Muscle of arm (tissue), 14 donors: Measurements from ENCODE around the gene IL1RN. TPM values are rescaled to one million over a fixed set of nuclear protein-coding genes. Genes with fewer than 3 reads are reported as not detected.
"Not testable (repeated sequence)": the region's sequence is repeated elsewhere in the genome, so short reads cannot be mapped to it uniquely, and the experiment has no call there.

Experiments used
- DNase-seq: peaks from one replicate; pipeline ENCODE4 v3.0.0-alpha.2; 2013
- long read RNA-seq, 11 donors: transcript quantifications; one replicate each; lab custom pipeline, GENCODE V29; 2026
- polyA plus RNA-seq, 12 donors: library from polyadenylated mRNA; unstranded; fragments of 120-200 nt; gene quantifications; one replicate each; pipeline ENCODE4 v1.2.1, GENCODE V29; 2013; ENCODE audit not compliant: insufficient read length in 12 of 12

Gene IL1RN, protein sequence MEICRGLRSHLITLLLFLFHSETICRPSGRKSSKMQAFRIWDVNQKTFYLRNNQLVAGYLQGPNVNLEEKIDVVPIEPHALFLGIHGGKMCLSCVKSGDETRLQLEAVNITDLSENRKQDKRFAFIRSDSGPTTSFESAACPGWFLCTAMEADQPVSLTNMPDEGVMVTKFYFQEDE
- 10 to 100 TPM in 1 of 12 donors, 1 to 10 TPM in 4, under 1 TPM in 5, not detected in 2; 0.33 to 12.9 (median 1.5) TPM for polyA plus RNA-seq
- long read RNA-seq, donor 1 = 0 reads
- long read RNA-seq, donor 2 = 0 reads
- long read RNA-seq, donor 3 = 0 reads
- long read RNA-seq, donor 4 = 0 reads
- long read RNA-seq, donor 5 = 0 reads
- long read RNA-seq, donor 6, partial matches to known transcripts = 0 of 1 reads
- long read RNA-seq, donor 6, other reads (novel, unspliced or antisense) = 0 of 1 reads
- long read RNA-seq, donor 7, partial matches to known transcripts = 0 of 2 reads
- long read RNA-seq, donor 7, other reads (novel, unspliced or antisense) = 0 of 2 reads
- long read RNA-seq, donor 8 = 0 reads
- long read RNA-seq, donor 9 = 0 reads
- long read RNA-seq, donor 10 = 0 reads
- long read RNA-seq, donor 11 = 0 reads

DNA sequence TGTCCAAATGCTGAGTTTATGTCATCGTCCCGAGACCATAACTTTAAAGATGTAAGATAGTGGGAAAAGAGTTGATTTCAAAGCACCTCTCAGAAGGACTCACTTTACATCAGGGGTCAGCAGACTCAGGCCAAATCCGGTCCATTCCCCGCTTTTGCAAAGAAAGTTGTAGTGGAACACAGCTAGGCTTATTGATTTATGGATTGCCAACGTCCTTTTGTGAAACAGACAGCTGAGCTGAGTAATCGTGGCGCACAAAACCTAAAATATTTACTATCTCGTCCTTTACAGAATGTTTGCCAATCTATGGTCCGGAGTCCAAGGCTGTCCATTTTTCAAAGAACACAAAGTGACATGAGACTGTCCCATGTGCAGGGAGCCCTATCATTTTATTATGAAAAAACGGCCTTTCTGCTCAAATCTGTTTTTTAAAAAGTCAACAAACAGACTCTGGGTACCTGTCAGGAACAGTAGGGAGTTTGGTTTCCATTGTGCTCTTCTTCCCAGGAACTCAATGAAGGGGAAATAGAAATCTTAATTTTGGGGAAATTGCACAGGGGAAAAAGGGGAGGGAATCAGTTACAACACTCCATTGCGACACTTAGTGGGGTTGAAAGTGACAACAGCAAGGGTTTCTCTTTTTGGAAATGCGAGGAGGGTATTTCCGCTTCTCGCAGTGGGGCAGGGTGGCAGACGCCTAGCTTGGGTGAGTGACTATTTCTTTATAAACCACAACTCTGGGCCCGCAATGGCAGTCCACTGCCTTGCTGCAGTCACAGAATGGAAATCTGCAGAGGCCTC lies at the start of gene IL1RN:
Gene IL1RN (plus strand): TSS at position 754 of the 801 bp plus-strand sequence. CDS start 27 bp downstream, at position 781.
- no peak for DNase-seq

DNA sequence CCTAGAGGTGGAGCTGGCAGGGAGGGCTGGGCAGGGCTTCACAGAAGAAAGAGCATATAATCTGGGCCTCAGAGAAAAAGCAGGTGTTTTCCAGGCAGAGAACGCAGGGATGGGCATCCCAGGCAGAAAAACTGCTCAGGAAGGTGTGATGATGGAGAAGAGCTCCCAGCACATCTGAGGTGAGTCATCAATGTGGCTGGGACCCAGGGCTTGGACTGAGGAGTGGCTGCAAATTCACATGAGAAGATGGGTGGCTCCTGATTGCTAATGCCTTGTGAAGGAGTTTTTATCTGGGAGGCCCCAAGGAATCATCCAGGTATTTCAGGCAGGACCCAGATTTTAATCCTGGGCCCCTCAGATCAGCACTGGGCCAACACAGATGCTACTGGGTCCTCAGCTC lies 49.5 kb upstream of the IL1RN start:
- no peak for DNase-seq

DNA sequence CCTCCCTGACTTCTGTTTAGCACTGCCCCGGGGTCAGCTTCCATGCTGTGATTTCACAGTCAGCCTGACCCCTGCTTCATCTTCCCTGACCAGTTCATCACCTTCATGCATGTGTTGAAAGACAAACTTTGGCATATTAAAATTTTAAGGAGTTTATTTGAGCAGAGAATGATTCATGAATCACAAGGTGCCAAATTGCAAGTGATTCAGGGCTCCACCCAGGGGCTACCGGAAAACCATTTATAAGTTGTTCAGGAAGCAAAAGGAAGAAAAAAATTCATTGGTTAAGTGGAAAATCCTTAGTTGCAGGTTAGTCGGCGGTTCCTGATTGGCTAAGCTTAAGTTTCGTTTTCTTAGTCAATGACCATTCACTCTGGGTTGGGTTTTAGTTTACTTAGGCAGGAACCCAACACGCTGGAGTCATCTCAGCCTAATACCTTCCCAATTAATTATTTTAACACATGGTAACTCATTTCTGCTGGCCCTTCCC lies 49.0 kb upstream of the IL1RN start:
- DNase-seq = no peak

DNA sequence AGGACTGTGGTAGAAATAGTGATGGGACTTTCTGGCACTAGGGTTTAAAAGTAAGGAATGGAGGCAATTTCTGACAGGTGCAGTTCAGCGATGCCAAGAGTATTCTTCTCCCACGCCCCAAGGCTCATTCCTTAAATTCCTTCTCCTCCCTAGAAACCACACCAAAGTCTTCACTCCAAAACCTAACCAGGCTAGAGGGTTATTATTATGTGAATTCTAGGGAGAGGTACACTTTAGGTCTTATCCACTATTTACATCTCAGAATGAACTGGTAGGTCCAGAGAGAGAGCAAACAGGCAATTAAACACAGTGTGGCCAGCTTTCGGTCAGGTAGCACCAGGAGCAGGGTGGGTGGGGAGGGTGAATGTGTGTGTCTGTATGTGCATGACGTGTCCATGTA lies 48.3 kb upstream of the IL1RN start:
- no peak for DNase-seq

DNA sequence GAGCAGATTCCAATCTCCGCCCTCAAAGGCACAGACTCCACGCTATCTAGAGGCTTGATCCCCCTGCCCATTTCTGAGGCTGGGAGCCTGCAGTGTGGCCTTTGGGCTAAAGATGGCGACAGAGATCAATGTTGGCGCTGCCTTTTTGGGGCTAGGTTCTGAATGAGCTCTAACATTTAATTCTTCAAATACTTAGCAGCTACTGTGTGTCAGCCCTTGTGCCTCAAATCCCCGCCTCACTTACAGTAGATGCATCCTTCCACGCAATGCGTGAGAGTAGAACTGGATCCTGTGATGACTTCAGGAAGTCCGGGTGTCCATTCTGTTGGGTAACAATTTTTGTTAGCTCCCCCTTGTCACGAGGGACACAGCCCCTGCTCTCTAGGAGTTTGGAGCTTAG lies 47.3 kb upstream of the IL1RN start:
- no peak for DNase-seq

DNA sequence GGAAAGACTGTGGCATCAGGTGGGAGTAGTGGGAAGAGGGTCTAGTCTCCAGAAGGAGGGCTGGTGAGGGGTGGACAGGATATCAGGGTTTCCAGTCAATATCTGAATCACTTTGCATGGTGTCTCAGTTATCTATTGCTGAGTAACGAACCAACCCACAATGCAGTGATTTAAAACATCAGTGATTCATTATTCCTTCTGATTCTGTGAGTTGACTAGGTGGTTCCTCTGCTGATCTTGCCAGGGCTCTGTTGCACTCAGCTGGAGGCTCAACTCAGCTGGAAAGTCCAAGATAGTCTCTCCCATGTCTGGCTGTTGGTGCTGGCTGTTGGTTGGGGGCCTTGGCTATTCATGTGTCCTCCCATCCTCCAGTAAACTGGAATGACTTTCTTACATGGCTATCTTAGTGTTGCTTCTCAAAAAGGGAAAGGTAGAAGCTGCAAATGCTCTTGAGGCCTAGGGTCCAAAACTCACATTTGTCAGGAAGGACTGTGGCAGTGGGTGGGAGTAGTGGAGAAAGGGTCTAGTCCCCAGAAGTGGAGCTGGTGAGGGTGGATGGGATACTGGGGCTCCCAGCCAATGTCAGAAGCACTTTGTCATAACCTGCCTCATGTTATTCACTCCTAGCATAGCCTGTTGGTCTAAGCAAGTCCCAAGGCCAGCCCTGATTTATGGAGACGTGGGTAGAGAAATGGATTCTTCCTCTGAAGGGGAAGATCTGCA lies 45.7 kb upstream of the IL1RN start:
- DNase-seq = no peak

DNA sequence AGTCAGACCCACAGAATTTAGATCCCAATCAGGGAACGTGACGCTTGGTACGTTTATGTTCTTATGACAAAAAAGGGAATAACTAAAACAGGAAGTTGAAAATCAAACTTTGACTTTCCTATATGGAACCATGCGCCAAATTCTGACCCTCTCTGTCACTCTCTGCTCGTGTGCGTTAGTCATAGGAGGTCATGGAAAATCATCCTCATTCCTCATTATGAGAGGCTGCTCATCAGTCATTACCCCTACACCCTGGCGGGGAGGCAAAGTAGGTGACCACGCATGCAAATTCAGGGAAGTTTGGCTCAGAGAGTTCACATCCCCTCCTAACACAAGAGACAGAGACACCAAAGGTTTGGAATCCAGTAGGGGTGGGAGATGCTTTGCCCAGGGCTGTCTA lies 44.1 kb upstream of the IL1RN start:
- DNase-seq = no peak

DNA sequence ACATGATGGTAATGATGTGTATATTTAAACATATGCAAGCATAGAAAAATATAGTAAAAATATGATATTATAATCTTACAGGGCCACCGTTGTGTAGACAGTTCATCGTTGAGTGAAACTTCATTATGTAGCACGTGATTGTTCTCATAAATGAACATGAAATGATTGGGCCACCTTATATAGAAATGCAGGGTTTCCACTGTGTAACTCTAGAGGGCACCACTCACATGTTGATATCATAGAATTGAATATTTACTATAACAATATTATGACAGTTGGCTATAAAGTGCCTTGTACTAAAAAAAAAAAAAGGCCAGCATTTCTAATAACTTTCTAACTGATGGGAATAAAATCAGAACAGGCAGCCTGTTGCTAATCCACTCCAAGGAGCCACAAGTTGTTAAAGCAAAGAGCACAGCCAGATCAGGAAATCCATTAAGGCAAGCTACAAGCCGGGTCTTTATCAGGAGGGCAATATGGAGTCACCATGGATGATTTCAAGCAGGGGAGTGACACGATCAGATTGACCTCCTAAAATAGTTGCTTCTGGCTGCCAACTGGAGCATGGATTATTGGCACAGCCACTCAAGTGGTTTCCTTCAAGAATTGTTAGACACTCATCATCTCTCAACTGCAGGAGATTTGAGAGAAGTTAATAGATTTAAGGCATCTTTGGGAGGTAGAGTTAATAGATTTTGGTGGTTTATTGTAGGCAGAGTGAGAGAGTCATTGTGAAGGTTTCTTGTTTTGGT lies 43.0 kb upstream of the IL1RN start:
- no peak for DNase-seq

DNA sequence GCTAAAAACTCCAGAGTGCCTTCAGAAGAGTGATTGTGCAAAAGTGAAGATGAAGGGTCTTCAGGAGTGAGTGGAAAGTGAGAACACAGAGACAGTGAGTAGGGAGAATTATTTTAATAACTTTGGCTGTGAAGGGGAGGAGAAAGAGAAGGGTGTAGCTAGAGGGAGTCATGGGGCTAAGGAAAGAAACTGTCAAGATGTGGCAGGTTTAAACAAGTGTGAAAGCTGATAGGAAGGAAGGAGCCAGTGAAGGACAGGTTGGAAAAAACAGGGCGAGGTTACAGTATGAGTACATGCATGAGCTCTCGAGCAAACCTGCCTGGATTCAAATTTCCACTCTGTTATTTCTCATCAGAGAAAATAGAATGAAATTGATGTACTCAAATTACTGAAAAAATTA lies 41.9 kb upstream of the IL1RN start:
- no peak for DNase-seq

DNA sequence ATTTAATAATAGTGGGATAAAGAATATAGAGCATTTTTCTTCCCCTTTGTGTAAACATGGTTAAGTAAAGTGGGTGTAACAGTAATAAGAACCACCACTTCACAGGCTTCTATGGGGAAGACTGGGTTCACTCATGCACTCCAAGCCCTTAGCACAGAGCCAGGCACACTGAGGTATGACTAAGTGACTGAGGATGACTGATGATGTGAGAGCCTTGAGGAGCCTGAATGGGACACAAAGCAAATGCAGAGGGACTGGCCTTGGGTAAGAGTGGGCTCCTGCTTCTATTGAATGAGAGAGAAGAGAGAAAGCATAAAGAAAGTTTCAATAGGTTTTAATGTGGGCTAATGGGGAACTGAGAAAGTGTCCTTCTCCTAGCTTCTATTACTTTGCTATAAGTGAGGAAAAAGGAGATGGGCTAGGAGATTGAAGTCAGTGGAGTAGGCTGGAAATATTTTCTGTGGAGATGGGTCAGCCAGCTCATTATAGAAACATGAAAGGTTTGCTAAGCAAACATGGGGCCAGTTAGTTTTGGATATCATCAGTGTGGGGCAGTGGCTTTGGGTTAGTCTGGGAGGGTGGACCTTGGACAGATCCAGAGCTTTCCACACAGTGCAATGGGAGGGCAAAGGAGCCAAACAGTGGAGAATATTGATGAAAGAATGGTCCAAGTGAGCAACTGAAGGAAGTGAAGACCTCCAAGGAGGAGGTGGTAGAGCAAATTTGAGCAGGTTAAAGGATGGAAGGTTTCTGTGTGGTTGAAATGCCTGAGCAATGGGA lies 39.0 kb upstream of the IL1RN start:
- no peak for DNase-seq

DNA sequence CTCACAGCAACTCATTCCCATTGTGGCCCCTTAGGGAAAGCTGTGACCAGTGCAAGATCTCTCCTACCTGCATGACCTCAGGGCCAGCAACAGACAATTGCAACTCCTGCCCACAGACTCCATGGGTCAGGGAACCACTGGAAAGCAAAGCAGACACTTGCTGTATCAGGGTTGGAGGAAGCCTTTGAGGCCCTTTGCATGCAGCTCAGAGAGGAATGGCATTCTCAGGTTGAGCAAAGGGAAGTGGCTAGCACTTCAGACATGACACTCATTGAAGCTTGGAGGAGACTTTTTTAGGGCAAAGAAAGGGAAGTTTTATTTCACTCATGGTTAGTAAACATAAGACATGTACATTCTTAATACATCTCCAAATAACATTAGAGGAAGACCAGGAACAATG lies 37.5 kb upstream of the IL1RN start:
- no peak for DNase-seq

DNA sequence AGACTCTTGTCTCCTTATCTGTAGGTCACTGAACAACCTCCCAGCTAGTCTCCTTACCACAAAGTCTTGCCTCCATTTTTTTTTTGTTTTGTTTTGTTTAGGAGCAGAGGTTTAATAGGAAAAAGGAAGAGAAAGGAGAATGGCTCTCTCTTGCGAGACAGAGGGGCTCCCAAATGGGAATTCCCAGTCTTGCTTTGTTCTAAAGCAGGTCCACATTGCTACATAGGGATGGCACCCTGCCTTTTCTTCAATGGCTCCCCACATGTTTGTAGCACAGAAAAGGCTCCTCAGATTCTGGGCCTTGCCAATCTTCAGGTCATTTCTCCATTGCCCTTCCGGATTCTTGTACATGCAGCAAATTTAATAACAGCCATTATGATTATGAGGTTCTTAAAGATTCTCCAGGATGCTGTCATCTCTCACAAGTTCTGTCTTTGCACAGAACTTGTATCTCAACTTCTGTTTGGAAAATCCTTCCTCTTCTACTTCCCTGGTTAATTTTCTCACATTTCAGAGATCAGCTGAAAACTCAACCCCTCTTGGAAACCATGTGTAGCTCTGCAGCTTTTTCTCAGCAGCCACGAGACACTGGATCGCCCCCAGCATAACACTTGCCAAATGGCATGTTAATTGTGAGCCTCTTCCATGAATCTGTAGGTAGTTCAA lies 36.0 kb upstream of the IL1RN start:
- DNase-seq = no peak

DNA sequence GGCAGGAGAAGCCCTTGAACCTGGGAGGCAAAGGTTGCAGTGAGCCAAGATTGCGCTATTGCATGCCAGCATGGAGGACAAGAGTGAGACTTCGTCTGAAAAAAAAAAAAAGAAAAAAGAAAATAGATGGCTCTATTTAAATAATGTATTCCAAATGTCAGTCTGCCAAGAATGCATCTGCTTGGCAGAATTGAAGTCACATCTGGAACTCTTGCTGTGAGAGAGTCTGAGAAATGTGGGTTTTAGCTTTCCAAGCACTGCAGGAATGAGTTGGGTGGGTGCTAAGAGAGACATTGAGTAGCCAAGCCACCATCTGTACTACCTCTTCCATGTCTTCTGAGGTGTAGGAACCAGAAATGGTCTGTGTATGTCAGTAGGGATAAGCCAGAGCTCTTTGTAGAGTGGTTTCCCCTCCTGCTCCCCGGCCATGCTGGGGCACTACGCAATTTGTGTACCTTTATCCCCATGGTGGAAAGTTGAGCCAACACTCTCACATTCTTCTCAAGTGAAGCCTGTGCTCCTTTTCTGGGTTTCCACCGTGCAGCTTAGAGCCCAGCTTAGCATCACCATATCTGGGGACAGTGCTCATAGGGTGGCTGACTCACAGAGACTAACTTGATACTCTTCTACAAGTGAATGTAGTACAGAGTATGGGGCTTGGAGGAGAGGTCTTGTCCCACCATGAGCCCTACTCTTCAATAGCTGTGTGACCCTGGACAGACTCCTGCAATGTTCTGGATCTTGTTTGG lies 34.4 kb upstream of the IL1RN start:
- no peak for DNase-seq

DNA sequence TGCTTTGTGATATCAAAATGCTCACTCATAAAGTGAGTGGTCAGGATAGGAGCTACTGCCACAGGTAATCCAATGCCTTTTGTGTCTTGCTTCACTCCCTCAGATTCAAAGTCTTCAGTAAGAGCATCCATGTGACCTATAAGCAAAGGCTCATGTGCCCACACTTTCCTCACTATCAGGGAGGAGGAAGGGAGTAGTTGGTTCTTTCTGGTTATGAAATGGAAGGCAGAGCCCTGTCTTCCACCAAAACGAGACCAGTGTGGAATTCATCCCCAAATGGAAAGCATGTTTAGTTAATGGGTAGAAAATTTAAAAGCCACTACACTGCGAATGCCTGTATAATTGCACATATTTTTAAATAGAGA lies 33.8 kb upstream of the IL1RN start:
- DNase-seq = no peak

DNA sequence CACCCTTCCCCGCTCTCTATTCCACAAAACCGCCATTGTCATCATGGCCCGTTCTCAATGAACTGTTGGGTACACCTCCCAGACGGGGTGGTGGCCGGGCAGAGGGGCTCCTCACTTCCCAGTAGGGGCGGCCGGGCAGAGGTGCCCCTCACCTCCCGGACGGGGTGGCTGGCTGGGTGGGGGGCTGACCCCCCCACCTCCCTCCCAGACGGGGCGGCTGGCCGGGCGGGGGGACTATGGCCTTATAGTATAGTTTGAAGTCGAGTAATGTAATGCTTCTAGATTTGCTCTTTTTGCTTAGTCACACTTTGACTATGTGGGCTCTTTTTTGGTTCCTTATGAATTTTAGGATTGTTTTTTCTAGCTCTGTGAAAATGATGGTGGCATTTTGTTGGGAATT lies 31.1 kb upstream of the IL1RN start:
- not testable (repeated sequence) for DNase-seq

DNA sequence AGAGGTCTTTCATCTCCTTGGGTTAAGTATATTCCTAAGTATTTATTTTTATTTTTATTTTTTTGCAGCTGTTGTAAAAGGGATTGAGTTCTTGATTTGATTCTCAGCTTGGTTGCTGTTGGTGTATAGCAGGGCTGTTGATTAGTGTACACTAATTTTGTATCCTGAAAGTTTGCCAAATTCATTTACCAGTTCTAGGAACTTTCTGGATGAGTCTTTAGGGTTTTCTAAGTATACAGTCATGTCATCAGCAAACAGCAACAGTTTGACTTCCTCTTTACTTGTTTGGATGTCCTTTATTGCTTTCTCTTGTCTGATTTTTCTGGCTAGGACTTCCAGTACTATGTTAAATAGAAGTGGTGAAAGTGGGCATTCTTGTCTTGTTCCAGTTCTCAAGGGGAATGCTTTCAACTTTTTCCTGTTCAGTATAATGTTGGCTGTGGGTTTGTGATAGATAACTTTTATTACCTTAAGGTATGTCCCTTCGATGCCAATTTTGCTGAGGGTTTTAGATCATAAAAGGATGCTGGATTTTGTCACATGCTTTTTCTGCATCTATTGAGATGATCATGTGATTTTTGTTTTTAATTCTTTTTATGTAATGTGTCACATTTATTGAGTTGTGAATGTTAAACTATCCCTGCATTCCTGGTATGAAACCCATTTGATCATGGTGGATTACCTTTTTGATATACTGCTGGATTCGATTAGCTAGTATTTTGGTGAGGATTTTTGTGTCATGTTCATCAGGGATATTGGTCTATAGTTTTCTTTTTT lies 30.4 kb upstream of the IL1RN start:
- DNase-seq = not testable (repeated sequence)

DNA sequence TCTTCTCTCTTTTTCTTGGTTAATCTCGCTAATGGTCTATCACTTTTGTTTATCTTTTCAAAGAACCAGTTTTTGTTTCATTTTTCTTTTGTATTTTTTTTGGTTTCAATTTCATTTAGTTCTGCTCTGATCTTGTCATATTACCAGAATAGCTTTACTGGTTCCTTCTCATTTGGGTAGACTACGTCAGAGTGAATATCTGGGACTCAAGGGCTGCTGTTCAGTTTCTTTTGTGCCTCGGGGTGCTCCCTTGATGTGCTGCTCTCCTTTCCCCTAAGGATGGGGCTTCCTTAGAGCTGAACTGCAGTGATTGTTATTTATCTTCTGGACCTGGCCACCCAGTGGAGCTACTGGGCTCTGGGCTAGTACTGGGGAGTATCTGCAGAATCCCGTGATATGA lies 29.4 kb upstream of the IL1RN start:
- no peak for DNase-seq

DNA sequence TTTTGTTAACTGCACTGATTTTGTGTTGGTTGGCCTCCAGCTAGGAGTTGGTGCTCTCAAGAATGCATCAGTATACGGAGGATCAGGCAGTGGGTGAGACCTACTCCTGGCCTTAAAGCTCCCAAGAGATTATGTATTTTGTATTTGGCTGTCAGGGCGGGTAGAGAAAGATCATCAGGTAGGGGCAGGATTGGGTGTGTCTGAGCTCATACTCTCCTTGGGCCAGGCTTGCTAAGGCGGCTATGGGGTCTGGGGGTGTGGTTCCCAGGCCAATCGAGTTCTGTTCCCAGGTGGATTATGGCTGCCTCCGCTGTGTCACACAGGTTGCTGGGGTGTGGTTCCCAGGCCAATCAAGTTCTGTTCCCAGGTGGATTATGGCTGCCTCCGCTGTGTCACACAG lies 28.9 kb upstream of the IL1RN start:
- no peak for DNase-seq
